Fibroblast of mammary gland (primary cell): ENCODE data around the gene KIAA1671.

Experiments used
- DNase-seq: peaks from one replicate; pipeline ENCODE4 v3.0.0-alpha.2; 2010; ENCODE audit warnings: low read depth
- H3K4me3 ChIP-seq: 2 replicates; pipeline ENCODE4 v1.5.1; 2011; ENCODE audit warnings: low read depth, mild to moderate bottlenecking, low read length, moderate library complexity; ENCODE audit not compliant: control insufficient read depth
- CTCF ChIP-seq: conservative IDR thresholded peaks from 2 replicates; pipeline ENCODE4 v1.5.1; 2011; ENCODE audit warnings: low read depth, low read length, inconsistent platforms; ENCODE audit not compliant: control insufficient read depth, insufficient read depth

Gene KIAA1671

GRCh38 chr22:24950272-24950902 lies 2.1 kb upstream of the KIAA1671 start:
- peak; percentile 47 for DNase-seq
- H3K4me3 ChIP-seq = no peak overlapping the region
- no peak for TF ChIP-seq CTCF

GRCh38 chr22:24952837-24953383 lies 394 bp downstream of the KIAA1671 start:
- H3K4me3 ChIP-seq = peak overlapping the region; percentile 31
- DNase-seq = peak; percentile 28
- no peak for TF ChIP-seq CTCF

GRCh38 chr22:24953384-24954113 lies 1.0 kb downstream of the KIAA1671 start:
- DNase-seq = no peak
- no peak overlapping the region for H3K4me3 ChIP-seq
- no peak for TF ChIP-seq CTCF

GRCh38 chr22:24954114-24954463 lies 1.6 kb downstream of the KIAA1671 start:
- TF ChIP-seq CTCF = no peak
- no peak for DNase-seq
- H3K4me3 ChIP-seq = no peak overlapping the region

GRCh38 chr22:24954856-24955255 lies 2.3 kb downstream of the KIAA1671 start:
- DNase-seq = no peak
- H3K4me3 ChIP-seq = no peak overlapping the region
- no peak for TF ChIP-seq CTCF

GRCh38 chr22:24957043-24957442 lies 4.5 kb downstream of the KIAA1671 start:
- no peak overlapping the region for H3K4me3 ChIP-seq
- TF ChIP-seq CTCF = no peak
- DNase-seq = no peak
